NCI-H748 (cell line): Measurements from ENCODE around the gene CHST14.
"Not testable (repeated sequence)": the region's sequence is repeated elsewhere in the genome, so short reads cannot be mapped to it uniquely, and the experiment has no call there.

ENCODE experiments used
- DNase-seq: peaks from one replicate; lab custom pipeline; 2025; ENCODE audit not compliant: unreplicated experiment; lab: John Stamatoyannopoulos, UW

CHST14 gene

GRCh38 chr15:40440743-40441564 lies 29.8 kb upstream of the CHST14 start, which contains the start of gene BAHD1:
BAHD1 (plus strand) TSS chr15:40440953; CDS start chr15:40458465, 17,512 bp downstream.
- DNase-seq = peak; percentile 93

DNA sequence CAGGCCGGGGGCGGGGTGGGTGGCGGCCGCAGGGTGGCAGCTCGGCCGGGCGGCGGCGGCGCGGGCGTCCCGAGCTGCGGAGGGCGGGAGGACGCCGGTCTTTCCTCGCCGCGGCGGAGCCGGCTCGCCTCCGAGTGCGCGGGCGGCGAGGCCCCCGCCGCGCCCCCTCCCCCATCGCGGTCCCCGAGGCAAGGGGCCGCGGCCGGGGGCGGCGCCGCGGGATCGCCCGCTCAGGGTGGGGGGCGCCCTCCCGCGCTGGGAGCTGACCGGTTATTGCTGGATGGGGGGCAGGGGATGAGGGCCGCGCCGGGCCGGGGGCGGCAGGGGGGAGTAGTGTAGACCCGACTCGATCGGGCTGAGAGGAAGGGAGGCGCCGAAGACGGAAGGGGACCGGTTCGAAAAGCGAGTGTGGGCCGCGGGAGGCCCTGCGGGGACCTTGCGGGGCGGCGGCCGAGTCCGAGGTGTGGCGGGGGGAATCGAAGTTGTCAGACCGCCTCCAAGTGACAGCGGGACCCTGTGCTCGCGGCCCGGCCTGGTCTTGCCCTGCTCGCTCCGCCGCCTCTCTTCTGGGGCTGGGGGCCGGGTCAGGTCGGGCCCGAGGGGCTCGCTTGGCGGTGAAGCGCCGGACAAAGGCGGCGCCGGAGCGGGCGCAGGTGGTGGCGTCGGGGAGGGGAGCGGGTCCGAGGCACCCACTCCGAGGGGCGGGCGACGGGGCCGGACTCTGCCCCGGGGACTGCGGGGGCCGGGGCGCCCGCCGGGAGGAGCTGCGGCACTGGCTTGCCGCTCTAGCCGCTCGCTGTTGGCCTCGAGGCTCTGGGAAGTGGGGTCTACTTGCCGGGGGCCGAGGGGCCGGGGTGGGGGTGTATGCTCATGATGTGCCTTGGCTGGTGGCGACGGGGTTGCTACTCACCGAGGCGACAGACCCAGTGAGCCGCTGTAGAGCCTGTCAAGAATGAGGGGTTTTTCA lies 28.9 kb upstream of the CHST14 start:
- peak; percentile 31 for DNase-seq

GRCh38 chr15:40443255-40443654 lies 27.5 kb upstream of the CHST14 start:
- DNase-seq = no peak

DNA sequence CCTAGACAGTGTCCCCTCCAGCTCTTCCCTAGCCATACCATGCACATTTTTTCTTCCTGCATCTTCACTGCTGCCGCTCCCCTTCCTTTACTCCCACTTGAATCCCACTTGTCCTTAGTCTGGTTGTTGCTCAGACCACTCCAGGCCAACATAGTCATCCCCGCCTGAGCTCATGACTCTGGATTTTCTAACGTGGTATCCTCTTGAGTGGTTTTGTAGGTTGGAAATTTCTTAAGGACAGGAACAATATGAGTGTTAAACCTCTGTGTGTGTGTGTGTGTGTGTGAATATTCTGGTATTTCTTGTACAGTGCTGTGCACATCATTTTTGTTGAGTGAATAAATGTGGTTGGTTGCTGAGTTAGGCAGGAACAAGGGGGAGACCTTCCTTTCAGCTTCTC lies 26.9 kb upstream of the CHST14 start:
- no peak for DNase-seq

DNA sequence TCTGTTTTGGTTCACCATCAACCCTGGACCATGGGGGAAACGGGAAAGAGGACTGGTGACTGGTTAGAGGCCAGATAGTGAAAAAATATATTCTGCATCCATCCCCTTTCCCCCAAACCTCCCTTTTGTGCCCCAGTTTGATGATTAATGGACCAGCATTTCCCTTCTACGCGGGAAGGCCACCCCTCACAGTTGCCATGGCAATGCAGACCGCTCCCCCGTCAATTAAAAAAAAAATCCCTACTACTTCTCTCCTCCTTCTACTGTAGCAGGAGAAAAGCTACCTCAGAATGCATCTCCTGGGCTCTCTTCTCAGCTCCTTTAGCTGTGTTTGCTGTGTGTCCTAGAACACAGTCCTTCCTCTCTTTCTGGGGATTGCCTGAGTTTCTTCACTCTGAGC lies 26.0 kb upstream of the CHST14 start:
- no peak for DNase-seq

GRCh38 chr15:40445421-40445922 lies 25.3 kb upstream of the CHST14 start:
- DNase-seq = no peak

- no peak for DNase-seq
Measured at GRCh38 chr15:40446144-40446543, 24.6 kb upstream of the CHST14 start.

DNA sequence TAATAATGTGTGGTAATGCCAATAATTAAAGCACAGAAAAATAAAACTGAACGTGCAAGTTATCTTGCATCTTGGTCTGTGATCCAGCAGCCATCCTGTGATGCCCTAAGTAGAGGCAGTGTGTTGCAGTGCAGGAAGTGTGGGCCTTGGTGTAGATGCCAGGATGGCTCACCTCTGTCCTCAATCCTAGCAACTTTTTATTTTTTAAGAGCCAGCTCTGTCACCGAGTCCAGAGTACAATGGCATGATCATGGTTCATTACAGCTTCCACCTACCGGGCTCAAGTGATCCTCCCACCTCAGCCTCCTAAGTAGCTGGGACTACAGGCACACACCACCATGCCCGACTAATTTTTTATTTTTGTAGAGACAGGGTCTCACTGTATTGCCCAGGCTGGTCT lies 22.4 kb upstream of the CHST14 start:
- DNase-seq = no peak

DNA sequence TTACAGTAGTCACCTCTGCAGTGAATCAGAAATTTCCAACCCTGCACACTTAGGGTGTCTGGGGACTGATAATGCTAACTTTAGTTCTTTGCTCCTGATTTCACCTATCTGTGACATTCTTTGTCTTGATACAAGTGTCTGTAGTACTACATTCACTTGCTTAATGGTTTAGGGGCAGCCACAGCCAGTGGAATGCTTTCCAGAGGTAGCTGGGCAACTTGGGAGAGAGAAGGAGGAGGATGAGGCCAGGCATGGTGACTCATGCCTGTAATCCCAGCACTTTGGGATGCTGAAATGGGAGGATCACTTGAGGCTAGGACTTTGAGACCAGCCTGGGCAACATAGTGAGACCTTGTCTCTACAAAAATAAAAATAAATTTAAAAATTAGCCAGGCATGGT lies 21.5 kb upstream of the CHST14 start:
- no peak for DNase-seq

GRCh38 chr15:40450047-40450446 lies 20.7 kb upstream of the CHST14 start:
- no peak for DNase-seq

DNA sequence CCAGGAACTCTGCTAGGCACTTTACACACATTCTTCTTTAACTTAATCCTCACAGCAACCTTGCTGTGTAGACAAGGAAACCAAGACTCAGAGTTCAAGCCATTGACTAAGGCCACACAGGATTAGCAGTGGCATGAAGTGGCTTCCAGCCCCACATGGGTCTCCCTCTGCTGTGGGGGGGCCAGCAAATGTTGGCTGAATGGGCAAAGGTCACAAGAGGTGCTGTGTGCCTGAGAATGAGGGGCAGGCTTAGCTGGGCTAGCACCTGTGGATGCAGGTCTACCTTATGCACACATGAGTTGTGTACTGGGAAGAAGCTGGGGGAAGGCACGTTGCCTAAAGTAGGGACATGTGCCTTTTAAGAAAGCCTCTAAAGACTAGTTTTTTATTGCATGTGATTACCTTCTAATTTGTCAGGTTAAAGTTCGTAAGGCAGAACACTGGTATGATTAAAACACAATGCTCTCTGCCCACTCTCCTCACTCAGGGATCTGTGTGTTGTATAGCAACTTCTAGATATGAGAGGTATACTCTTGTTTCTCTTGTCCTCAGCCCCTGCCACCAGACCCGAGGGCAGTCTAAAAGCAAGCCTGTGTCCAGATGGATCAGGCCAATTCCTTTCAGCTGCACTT lies 19.1 kb upstream of the CHST14 start:
- no peak for DNase-seq

- no peak for DNase-seq
Measured at GRCh38 chr15:40452296-40453090, 18.3 kb upstream of the CHST14 start.

DNA sequence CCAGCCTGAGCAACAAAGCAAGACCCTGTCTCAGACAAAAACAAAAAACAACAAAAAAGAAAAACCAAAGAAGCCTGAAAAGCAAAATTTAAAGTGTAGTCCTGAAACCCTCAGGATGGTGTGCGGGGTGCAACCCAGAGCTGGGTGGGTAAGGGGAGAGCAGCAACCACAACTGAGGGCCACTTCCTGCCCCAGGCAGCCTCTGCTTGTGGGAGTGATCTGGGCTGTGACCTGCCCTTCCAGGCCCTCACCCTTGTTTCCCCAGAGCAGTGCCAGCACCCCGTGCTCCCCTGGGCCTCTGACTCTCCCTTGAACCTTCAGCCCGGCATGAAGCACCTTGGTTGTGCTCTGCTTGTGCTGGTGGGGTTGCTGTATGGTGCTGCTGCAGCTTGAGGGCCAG lies 16.8 kb upstream of the CHST14 start:
- not testable (repeated sequence) for DNase-seq

GRCh38 chr15:40454904-40455391 lies 15.8 kb upstream of the CHST14 start:
- DNase-seq = no peak

DNA sequence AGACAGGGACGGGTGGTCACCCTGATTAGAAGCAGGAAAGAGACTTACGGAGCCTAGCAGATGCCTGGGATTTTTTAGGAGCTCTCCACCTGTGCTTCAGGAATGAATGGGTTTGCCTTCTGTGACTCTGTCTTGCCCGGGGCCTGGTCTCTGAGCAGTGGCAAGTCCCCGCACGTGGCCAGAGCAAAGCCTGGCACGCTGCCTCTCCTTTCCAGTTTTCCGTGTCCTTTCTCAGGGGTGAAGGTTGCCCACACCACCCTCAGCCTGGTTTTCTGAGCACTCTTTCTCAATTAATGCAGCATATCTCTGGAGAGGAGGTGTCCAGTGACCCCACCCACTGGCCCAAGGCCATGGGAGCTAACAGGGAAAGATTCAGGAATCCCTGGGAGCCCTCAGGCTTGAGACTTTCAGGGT lies 14.5 kb upstream of the CHST14 start:
- DNase-seq = no peak

GRCh38 chr15:40456738-40457137 lies 14.0 kb upstream of the CHST14 start:
- DNase-seq = no peak

- no peak for DNase-seq
Measured at GRCh38 chr15:40458495-40459371, 12.1 kb upstream of the CHST14 start.

- no peak for DNase-seq
Measured at GRCh38 chr15:40459391-40460015, 11.3 kb upstream of the CHST14 start.

- no peak for DNase-seq
Measured at GRCh38 chr15:40460404-40460803, 10.4 kb upstream of the CHST14 start.
